HepG2 (cell line): Measurements from ENCODE around the gene BRCA1. TPM values are rescaled to one million over a fixed set of nuclear protein-coding genes. Genes with fewer than 3 reads are reported as not detected.

ENCODE experiments used
- AKNA ChIP-seq: sonication (generic); formaldehyde crosslinking; IDR thresholded peaks from 2 replicates; pipeline ENCODE4 v1.4.0; 2020; ENCODE audit warnings: missing genetic modification reagents, borderline replicate concordance
- CC2D1A ChIP-seq: sonication (generic); formaldehyde crosslinking; IDR thresholded peaks from 2 replicates; pipeline ENCODE4 v1.8.1; 2023; ENCODE audit warnings: mild to moderate bottlenecking, missing genetic modification reagents
- CENPBD1 ChIP-seq: sonication (generic); formaldehyde crosslinking; IDR thresholded peaks from 2 replicates; pipeline ENCODE4 v1.8.0; 2022; ENCODE audit warnings: missing genetic modification reagents, low read depth, mild to moderate bottlenecking, borderline replicate concordance
- HBP1 ChIP-seq: IDR thresholded peaks from 2 replicates; pipeline ENCODE4 v1.6.1; 2016; ENCODE audit warnings: low read depth, control low read depth
- MAFF ChIP-seq: IDR thresholded peaks from 2 replicates; pipeline ENCODE4 v1.6.1; 2011; ENCODE audit warnings: low read depth, low read length, improper control_type of control experiment
- RBM22 ChIP-seq: fragments of 200-400 bp; formaldehyde crosslinking; optimal IDR thresholded peaks from 2 replicates; pipeline ENCODE3; 2017; ENCODE audit warnings: mild to moderate bottlenecking, low read length, moderate library complexity
- SNAI1 ChIP-seq: sonication (generic); formaldehyde crosslinking; IDR thresholded peaks from 2 replicates; pipeline ENCODE4 v1.5.0; 2020; ENCODE audit warnings: mild to moderate bottlenecking, missing genetic modification reagents, borderline replicate concordance
- SSRP1 ChIP-seq: IDR thresholded peaks from 2 replicates; pipeline ENCODE4 v1.6.1; 2016; ENCODE audit warnings: control low read depth
- SUZ12 ChIP-seq: fragments of 150-350 bp; IDR thresholded peaks from 2 replicates; pipeline ENCODE4 v1.6.1; 2014; ENCODE audit warnings: low read depth, low read length
- TEAD3 ChIP-seq: optimal IDR thresholded peaks from 2 replicates; pipeline ENCODE3; 2016; ENCODE audit warnings: borderline replicate concordance
- THAP7 ChIP-seq: sonication (generic); formaldehyde crosslinking; IDR thresholded peaks from 2 replicates; pipeline ENCODE4 v1.8.1; 2023; ENCODE audit warnings: mild to moderate bottlenecking, missing genetic modification reagents
- ZBTB7A ChIP-seq: sonication (generic); formaldehyde crosslinking; IDR thresholded peaks from 2 replicates; pipeline ENCODE4 v1.8.0; 2022; ENCODE audit warnings: mild to moderate bottlenecking, missing genetic modification reagents
- ZEB1 ChIP-seq: IDR thresholded peaks from 2 replicates; pipeline ENCODE4 v1.6.1; 2012; ENCODE audit warnings: mild to moderate bottlenecking, low read depth, inconsistent platforms; ENCODE audit not compliant: insufficient replicate concordance
- ZFP36L1 ChIP-seq: sonication (generic); formaldehyde crosslinking; IDR thresholded peaks from 2 replicates; pipeline ENCODE4 v1.8.0; 2022; ENCODE audit warnings: mild to moderate bottlenecking, missing genetic modification reagents, moderate library complexity
- ZNF329 ChIP-seq: sonication (generic); formaldehyde crosslinking; IDR thresholded peaks from 2 replicates; pipeline ENCODE4 v1.9.0; 2021; ENCODE audit warnings: low read depth, mild to moderate bottlenecking, missing genetic modification reagents
- ZNF354B ChIP-seq: sonication (generic); formaldehyde crosslinking; IDR thresholded peaks from 2 replicates; pipeline ENCODE4 v1.8.0; 2022; ENCODE audit warnings: mild to moderate bottlenecking, missing genetic modification reagents
- ZNF441 ChIP-seq: sonication (generic); formaldehyde crosslinking; IDR thresholded peaks from 2 replicates; pipeline ENCODE4 v1.7.0; 2021; ENCODE audit warnings: missing genetic modification reagents, borderline replicate concordance
- ZNF496 ChIP-seq: sonication (generic); formaldehyde crosslinking; IDR thresholded peaks from 2 replicates; pipeline ENCODE4 v1.8.1; 2023; ENCODE audit warnings: mild to moderate bottlenecking, moderate library complexity, missing genetic modification reagents; ENCODE audit not compliant: insufficient replicate concordance
- ZNF512 ChIP-seq: sonication (generic); formaldehyde crosslinking; IDR thresholded peaks from 2 replicates; pipeline ENCODE4 v1.4.0; 2020; ENCODE audit warnings: mild to moderate bottlenecking, missing genetic modification reagents
- polyA plus RNA-seq, 8 experiments: library from polyadenylated mRNA; depleted of rRNA in 3 of 8; stranded (reverse) in 7 of 8; unstranded in 1 of 8; fragments of >200 nt; fragmentation: Illumina TruSeq in 4 of 8; extraction: Trizol in 4 of 8; gene quantifications; 2 replicates each; pipeline versions ENCODE4 v1.2.1 to v1.2.3, GENCODE V29; 2011 to 2016; ENCODE audit warnings: low read depth in 4 of 8, missing spikeins in 1 of 8, mixed read lengths in 1 of 8; ENCODE audit not compliant: insufficient read depth in 1 of 8
- total RNA-seq, 5 experiments: library from RNA; depleted of rRNA; stranded (reverse); fragments of >200 nt; fragmentation: Illumina TruSeq; extraction: Trizol; gene quantifications; 2 replicates each; pipeline ENCODE4 v1.2.3, GENCODE V29; 2016; ENCODE audit warnings: low read depth in 1 of 5

Gene BRCA1
- total and polyA plus RNA-seq, 2 of the 13 experiments (the other 11 are each of a cell fraction or from before 2014, with no cell fraction given), result 13.3 to 37.5 TPM

GRCh38 chr17:43068570-43069367 is 56.4 kb downstream of the BRCA1 start (continued):
- TF ChIP-seq AKNA (CRISPR knock-in tag) (no peak), TEAD3 (CRISPR knock-in tag) (peak; percentile 91), ZFP36L1 (CRISPR knock-in tag) (no peak), SSRP1 (CRISPR knock-in tag) (peak; percentile 83; the same call in 1 of the 2 replicates), CC2D1A (CRISPR knock-in tag) (peak; percentile 64; the same call in 1 of the 2 replicates), ZBTB7A (CRISPR knock-in tag) (no peak), CENPBD1 (no peak), ZEB1 (peak; percentile 42), ZNF329 (CRISPR knock-in tag) (no peak), ZNF354B (CRISPR knock-in tag) (no peak), RBM22 (no peak), ZNF512 (no peak), ZNF496 (CRISPR knock-in tag) (no peak), THAP7 (CRISPR knock-in tag) (no peak), SUZ12 (no peak), MAFF (no peak), HBP1 (CRISPR knock-in tag) (peak; percentile 90; the same call in 1 of the 2 replicates), ZNF441 (CRISPR knock-in tag) (0 out of 2 replicates have a peak, but pooled peaks have one; percentile 49), SNAI1 (CRISPR knock-in tag) (0 out of 2 replicates have a peak, but pooled peaks have one; percentile 58)
